Measurements from ENCODE around the gene QDPR.
"Not testable (repeated sequence)": the region's sequence is repeated elsewhere in the genome, so short reads cannot be mapped to it uniquely, and the experiment has no call there.

The QDPR gene

DNA sequence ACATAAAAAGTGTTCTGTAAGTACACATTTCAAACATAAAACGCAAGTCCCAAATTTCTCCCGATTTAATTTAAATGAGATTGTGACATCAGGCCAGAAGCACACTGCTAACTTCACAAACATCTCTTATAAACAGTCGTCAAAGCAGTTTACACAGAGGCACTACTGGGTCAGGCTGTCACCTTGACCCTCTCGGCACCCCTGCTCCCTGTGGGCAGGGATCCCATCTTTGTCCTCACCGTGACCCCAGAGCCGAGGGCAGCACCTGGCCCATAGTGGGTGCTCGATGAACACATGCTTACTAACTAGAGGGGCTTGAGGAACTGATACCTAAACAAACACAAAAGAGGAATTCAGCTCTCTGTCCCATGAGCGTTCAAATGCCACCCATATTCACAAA lies 22.2 kb downstream of the QDPR start:
- no peak for DNase-seq

DNA sequence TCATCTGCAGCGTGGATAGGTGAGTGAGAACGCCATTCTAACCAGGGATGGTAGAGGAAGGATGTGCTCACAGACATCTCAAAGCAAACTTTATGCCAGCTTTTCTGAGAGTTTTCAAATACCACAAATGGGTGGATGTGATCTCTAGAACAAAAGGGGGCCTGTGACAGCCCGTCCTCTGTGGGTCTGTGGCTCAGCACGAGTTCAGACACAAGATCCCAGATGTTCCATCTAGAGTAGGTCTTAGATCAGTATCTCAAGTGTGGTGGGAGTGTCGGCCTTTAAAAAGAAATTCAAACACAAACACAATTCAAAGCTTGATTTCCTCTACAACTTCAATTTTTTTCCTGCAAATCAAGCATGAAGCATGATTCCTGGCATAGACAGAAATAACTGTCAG lies 22.8 kb downstream of the QDPR start:
- DNase-seq = no peak

DNA sequence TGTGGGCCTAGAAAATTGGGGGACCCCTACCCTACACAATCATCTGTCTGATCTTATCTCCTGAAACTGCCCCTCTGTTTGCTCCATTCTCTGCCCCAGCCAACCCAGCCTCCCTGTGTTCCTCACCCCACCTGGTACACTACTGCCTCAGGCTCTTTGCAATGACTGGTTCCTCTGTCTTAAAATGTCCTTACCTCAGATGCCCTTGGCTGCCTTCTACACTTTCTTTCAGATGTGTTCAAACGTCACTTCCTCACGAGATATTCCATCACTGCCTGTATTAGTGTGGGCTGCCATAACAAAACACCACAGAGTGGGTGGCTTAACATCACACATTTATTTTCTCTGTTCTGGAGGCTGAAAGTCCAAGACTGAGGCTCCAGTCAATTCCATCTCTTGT lies 29.2 kb downstream of the QDPR start:
- DNase-seq = no peak

DNA sequence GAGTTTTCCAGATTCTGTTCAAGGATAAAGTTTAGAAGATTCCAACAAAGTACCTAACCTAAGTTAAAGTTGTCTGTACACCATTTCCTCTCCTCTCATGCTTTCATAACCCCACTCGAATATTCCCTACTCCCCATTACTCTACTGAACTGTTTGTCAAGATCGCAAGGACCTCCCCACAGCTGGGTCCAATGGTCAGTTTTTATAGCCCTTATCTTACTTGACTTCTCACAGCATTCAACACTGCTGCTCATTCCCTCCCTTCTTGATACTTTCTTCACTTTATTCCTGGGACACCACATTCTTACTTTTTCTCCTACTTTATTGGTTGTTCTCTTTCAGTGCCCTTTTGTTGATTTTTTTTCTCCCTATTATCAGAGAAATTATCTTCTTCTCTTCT lies 30.9 kb downstream of the QDPR start:
- no peak for DNase-seq

DNA sequence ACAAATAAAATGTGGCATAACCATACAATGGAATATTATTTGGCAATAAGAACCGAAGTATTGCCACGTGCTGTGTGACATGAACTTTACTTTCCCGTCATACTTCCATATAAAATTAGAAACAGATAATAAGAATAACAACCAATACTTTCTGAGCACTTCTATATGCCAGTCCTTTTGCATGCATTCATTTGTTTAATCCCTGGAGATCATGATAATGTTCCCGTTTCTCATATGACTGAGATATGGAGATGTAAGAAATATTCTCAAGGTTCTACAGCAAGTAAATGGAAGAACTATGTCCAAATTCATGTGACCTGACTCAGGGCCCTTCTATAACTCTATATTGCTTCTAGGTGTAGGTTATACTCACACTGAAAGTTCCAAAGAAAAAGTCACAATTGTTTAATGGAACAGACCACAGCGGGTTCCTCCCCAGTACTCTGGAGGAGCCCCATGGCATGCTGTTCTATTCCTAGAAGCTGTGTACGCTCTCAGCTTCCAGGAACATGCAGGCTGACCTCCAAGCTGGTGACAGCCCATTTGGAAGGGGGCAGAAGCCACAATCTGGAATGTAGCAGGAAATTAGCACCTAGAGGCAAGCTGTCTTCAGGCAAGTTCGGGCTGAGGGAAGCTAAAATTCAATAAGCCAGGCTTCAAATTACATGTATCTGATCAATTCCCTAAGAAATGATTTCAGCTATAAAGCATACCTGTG lies 31.5 kb downstream of the QDPR start:
- DNase-seq = no peak

DNA sequence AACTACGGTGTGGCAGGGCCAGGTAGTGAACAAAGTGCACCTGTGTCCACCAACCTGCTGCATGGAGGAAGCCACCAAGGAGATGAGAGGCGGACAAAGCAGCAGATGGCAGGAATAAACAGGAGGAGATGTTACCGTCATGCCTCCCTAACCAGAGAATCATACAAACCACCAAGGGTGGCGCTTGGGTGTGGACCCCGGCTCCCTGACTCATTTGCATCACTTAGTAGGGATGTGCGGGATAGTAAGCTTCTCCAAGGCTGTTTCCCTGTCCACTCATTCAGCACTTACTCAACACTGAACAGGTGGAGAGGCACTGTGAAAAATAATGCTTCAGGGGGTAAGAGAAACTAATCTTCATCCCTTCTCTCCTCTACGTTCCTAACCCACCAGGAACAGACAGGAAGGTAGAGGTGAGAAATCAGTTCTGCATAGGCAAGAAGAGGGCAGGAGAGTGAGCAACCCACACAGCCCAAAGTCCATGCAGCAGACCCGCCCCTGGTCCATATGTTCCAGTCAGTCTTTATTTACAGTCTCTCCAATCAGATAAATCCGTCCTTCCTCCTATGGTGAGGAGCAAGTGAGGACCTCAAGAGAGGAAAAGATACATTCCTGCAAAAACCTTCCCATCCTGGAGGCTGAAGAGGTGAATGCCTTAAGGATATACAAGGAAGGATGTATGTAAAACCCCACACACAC lies 34.0 kb downstream of the QDPR start:
- no peak for DNase-seq

DNA sequence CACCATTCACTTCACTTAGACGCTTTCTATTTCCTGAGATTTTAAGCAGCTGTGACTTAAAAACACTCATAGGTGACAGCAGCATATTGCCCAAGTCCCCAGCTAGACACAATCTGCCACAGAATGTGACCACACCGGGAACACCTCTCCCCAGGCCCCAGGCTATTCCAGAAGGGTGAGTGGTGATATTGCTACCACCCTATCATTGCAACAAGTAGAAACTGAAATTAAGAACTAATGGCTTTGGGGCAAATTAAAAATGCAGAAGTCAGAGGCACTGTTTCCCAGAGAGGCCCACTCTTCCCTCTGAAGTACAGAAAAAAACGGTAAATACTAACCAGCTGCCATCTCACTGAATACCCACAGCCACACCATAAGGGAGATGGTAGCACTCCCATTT lies 35.0 kb downstream of the QDPR start:
- DNase-seq = no peak

DNA sequence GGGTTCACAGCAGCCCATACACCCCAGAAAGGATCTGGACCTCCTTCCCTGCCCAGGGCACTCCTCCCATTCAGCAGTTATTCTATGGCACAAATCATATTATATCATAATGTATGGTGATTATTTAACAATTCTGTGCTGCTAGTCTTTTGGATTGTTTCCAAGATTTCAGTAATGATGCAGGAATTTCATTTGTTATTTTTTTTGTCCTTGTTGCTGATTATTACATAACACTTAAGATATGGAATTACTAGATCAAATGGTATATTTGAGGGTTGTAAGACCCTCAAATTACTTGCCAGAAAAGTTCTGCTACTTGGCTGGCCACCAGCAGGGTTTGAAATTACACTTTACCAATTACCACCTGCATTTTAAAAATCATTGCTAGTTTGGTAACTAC lies 36.4 kb downstream of the QDPR start:
- no peak for DNase-seq

DNA sequence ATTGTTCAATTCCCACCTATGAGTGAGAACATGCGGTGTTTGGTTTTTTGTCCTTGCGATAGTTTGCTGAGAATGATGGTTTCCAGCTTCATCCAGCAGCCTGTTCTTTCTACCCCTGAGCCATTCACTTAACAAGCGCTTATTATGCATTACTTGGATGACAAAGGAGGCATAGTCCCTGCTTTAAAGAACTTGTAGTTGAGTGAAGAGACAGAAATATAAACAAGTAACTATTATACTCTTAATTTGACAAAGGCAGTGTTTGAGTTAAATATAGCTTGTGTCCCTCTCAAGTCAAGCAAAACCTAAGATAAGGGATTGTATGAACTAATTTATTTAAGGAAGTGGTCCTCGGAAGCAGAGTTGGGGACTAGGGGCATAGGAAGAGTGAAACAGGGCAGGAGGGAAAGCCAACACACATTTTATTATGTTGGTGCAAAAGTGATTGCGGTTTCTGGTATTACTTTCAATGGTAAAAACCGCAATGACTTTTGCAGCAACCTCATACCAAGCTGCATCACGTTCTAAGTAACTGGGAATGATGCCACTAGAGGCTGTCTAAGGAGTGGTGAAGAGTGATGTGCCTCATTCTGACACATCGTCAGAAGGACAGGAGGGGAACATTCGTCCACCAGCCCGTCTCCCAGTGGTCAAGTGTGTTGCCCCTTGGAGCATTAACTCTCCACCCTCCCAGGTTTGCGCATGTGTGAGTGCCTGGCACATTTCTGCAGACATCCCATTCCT lies 41.8 kb downstream of the QDPR start:
- no peak for DNase-seq

DNA sequence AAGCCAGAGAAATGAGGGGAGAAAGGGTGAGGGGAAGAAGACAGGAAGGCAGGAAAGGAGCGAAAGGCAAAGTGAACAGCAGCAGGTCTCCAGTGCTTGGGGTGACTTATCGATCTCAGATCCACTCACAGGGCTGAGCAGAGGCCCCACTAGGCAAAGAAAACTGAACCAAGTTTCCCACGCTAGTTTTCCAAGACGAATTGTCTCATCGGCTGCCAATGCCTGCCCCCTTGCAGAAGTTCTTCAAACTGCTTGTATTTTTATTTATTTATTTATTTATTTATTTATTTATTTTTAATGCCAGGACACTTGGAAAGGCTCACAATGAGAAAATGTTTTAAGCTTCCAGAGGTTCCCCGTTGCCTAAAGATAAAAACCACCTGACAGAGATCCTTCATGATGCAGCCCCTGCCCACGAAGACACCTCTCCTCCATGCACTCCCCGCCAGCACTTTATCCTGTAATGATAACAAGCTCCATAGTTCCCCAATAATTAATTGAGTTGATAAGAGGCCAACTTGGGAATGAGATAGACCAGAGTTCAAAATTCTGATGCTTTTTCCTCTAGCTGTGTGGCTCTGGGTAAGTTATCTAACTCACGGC lies 43.2 kb downstream of the QDPR start:
- DNase-seq = no peak

DNA sequence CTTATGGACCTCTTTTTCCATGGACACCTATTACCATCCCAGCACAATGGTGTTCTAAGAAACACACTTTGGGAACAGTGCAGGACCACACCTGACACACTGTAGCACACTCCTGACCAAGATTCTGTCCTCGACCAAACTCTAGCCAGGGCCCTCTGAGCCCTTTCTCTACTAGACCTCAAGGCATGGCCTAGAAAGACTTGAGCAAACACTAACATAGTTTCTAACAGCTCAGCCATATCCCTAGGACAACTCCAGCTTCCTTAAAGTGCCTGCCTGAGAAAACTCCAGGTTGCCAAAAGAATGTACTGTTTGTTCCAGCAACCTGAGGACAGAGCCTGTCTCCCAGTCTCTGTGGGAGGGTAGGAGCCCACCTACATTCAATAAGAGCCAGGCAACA lies 48.3 kb downstream of the QDPR start:
- DNase-seq = no peak

DNA sequence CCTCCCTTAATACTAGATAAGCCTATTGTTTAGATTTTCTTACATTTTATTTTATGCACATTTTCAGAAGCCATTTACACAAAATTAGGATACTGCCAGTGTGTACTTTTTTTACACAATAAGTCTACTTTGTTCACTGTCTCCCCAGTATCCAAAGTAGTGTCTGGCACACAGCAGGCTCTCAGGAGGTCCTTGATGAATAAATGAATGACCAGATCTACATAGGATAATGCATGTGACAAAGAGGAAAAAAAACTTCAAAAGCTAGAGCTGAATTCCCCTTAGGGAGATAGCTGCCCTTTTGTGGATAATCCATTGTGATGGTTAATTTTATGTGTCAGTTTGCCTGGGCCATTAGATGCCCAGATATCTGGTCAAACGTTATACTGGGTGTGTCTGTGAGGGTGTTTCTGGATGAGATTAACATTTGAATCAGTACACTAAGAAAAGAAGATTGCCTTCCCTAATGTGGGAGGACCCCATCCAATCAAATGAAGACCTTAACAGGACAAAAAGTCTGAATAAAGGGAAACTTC lies 61.6 kb downstream of the QDPR start:
- no peak for DNase-seq

DNA sequence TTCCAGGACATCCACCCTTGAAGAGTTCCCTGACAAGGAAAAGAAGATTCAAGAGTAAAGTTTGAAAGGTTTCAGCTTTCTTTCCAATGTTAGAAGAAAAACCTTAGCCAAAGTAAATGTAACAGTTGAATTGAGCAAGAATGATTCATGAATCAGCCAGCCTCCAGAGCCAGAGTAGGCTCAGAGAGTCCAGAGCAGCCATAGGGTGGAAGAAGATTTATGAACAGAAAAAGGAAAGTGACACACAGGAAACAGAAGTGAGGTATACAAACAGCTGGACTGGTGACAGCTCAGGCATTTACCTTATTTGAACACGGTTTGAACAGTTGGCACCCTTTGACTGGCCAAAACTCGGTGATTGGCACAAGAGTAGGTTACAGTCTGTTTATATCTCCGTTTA lies 63.2 kb downstream of the QDPR start:
- DNase-seq = no peak

DNA sequence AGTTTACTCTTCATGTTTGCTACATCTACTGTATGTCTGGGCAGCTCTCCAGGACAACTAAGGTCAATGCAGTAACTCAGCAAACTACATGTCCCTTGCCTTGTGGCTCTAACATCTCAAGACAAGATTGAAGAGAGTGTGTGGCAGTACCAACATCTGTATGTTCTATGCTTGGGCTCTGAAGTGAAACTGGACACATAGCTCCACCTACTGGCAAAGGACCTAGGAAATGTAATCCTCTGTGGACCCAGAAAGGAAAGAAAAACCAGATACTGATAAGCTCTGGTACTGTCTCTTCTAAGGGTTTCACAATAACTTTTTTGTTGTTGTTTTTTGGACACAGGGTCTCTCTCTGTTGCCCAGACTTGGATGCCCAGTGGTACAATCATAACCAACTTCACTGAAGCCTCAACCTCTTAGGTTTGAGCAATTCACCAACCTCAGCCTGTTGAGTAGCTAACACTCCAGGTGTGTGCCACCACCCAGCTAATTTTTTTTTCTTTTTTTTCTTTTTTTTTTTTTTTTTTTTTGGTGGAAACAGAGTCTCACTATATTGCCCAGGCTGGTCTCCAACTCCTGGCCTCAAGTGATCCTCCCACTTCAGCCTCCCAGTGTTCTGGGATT lies 64.1 kb downstream of the QDPR start:
- DNase-seq = no peak

DNA sequence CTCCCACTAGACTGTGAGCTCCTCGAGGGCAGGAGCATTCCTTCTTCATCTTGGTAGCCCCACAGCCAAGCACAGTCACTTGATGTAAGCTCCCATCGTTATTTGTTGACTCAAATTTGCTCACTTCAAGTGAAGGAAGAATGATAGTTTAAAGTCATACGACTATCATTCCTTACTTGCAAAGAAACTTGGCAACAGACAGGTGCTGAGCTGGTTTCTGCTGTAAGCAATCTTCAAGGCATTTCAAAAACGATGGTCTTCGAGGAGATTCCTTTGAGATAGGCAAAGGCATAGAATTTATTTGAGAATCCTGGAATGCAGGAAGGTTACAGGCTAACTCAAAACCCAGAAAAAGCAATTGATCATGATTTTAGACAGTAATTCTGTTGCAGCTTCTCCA lies 64.8 kb downstream of the QDPR start:
- no peak for DNase-seq

DNA sequence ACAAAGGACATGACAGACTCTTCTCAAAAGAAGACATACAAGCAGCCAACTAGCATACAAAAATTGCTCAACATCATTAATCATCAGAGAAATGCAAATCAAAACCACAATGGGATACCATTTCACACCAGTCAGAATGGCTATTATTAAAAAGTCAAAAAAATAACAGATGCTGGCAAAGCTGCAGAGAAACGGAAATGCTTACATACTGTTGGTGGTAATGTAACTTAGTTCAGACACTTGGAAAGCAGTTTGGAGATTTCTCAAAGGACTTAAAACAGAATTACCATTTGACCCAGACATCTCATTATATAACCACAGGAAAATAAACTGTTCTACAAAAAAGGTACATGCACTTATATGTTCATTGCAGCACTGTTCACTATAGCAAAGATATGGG lies 69.4 kb downstream of the QDPR start:
- DNase-seq = not testable (repeated sequence)

DNA sequence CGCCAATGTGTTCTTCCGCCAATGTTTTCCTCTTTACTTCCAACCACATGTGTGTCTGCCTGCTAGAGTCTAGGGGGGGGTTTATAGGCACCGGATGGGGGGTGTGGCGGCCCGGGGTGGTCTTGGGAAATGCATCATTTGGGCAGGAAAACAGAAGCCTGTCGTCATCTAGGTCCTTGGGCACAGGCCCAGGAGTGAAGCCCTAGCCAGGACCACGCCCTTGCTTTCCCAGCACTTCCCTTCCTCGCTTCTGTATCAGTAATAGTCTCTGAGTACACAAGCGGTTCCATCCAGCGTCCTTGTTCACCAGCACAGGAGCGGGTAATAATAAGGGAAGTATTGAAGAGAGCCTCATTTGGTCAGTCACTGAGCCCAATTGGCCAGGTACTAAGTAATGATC lies 74.5 kb downstream of the QDPR start:
- no peak for DNase-seq

DNA sequence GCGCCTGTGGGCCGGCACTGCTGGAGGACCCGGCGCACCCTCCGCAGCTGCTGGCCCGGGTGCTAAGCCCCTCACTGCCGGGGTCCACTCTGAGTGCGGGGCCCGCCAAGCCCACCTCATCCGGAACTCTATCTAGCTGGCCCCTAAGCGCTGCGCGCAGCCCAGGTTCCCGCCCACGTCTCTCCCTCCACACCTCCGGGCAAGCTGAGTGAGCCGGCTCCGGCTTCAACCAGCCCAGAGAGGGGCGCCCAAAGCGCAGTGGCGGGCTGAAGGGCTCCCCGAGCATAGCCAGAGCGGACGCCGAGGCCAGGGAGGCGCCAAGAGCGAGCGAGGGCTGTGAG lies 75.2 kb downstream of the QDPR start:
- no peak for DNase-seq

Measured in SHP77 treated with DMSO at 0.1 percent for 48 hours (cell line).